Endothelial cell of umbilical vein (primary cell): ENCODE results near the gene GRSF1. TPM values are rescaled to one million over a fixed set of nuclear protein-coding genes. Genes with fewer than 3 reads are reported as not detected.

Source experiments
- BruUV-seq: library from RNA; stranded (reverse); fragments of 400-500 nt; replicated peaks from 2 replicates; lab custom pipeline; 2021; lab: Mats Ljungman, UMichigan
- CTCF ChIA-PET: fragments of 300-600, 350-600 bp; sonication (Branson Sonifier 250); formaldehyde crosslinking; loops from one replicate; lab custom pipeline; 2021; ENCODE audit warnings: antibody characterized with exemption, inconsistent platforms; lab: Charles Lee
- POLR2A ChIA-PET: fragments of 300-600, 350-600 bp; sonication (Branson Sonifier 250); formaldehyde crosslinking; loops from one replicate; lab custom pipeline; 2021; ENCODE audit warnings: antibody characterized with exemption, inconsistent platforms; lab: Charles Lee
- DNase-seq: peaks from one replicate; pipeline ENCODE4 v3.0.0-alpha.2; 2011; ENCODE audit warnings: low read depth, low spot score
- FAIRE-seq: peaks from 2 replicates; lab custom pipeline; 2011; peaks lifted over from hg19 to GRCh38; lab: Jason Lieb, UNC
- H2AFZ ChIP-seq: 2 replicates; pipeline ENCODE4 v1.6.0; 2012; ENCODE audit warnings: low read depth, low read length, control low read depth, inconsistent platforms
- H3K27ac ChIP-seq: 2 replicates; pipeline ENCODE4 v1.5.1; 2011; ENCODE audit warnings: low read depth, mild to moderate bottlenecking, control low read depth, low read length, moderate library complexity; ENCODE audit not compliant: insufficient read depth
- H3K27me3 ChIP-seq, 2 experiments: 2 replicates each; pipeline versions ENCODE4 v1.6.0 to v1.6.1; 2011; ENCODE audit warnings: low read length in 2 of 2, mixed read lengths in 1 of 2; ENCODE audit not compliant: control insufficient read depth in 2 of 2, insufficient read depth in 2 of 2
- H3K36me3 ChIP-seq, 2 experiments: 2 replicates in 1 of 2; 3 replicates in 1 of 2; pipeline ENCODE4 v1.5.1; 2011; ENCODE audit warnings: low read length in 2 of 2, mild to moderate bottlenecking in 1 of 2, moderate library complexity in 1 of 2; ENCODE audit not compliant: control insufficient read depth in 2 of 2, insufficient read depth in 2 of 2; ENCODE audit errors: extremely low read depth in 1 of 2
- H3K4me1 ChIP-seq: 3 replicates; pipeline ENCODE4 v1.5.1; 2011; ENCODE audit warnings: mild to moderate bottlenecking, low read length; ENCODE audit not compliant: control insufficient read depth, insufficient read depth; ENCODE audit errors: extremely low read depth
- H3K4me2 ChIP-seq: 2 replicates; pipeline ENCODE4 v1.6.1; 2011; ENCODE audit warnings: low read length, control low read depth, mixed read lengths; ENCODE audit not compliant: insufficient read depth
- H3K4me3 ChIP-seq, 3 experiments: fragments of 200-600 bp in 1 of 3; sonication (generic), shearing (Covaris generic) in 1 of 3; replicated peaks in 1 of 3; 2 replicates each; pipeline ENCODE4 v1.5.1; 2011 to 2016; ENCODE audit warnings: control low read depth in 3 of 3, low read length in 3 of 3, mild to moderate bottlenecking in 2 of 3, inconsistent platforms in 1 of 3, low read depth in 1 of 3, moderate library complexity in 1 of 3; ENCODE audit not compliant: insufficient read depth in 1 of 3
- H3K79me2 ChIP-seq: 2 replicates; pipeline ENCODE4 v1.6.0; 2012; ENCODE audit warnings: low read length, inconsistent platforms; ENCODE audit not compliant: control insufficient read depth, insufficient read depth
- H3K9ac ChIP-seq: replicated peaks from 2 replicates; pipeline ENCODE3; 2011; ENCODE audit warnings: low read length, control low read depth; ENCODE audit not compliant: insufficient read depth; ENCODE audit errors: extremely low read depth
- H3K9me1 ChIP-seq: replicated peaks from 3 replicates; pipeline ENCODE4 v1.6.0; 2011; ENCODE audit warnings: mild to moderate bottlenecking, low read length; ENCODE audit not compliant: control insufficient read depth, insufficient read depth; ENCODE audit errors: extremely low read depth
- H3K9me3 ChIP-seq: replicated peaks from 2 replicates; pipeline ENCODE4 v1.5.1; 2012; ENCODE audit warnings: low read length, inconsistent platforms; ENCODE audit not compliant: control insufficient read depth, insufficient read depth
- H4K20me1 ChIP-seq: replicated peaks from 2 replicates; pipeline ENCODE3; 2011; ENCODE audit warnings: mild to moderate bottlenecking, low read length; ENCODE audit not compliant: control insufficient read depth, insufficient read depth; ENCODE audit errors: extremely low read depth
- EZH2 ChIP-seq: IDR thresholded peaks from 2 replicates; pipeline ENCODE4 v1.6.1; 2012; ENCODE audit warnings: borderline replicate concordance, low read depth, mild to moderate bottlenecking, moderate library complexity, low read length, inconsistent platforms; ENCODE audit not compliant: severe bottlenecking
- FOS ChIP-seq: IDR thresholded peaks from 2 replicates; pipeline ENCODE4 v1.6.1; 2011; ENCODE audit warnings: mild to moderate bottlenecking, low read length, moderate library complexity, borderline replicate concordance; ENCODE audit not compliant: insufficient read depth
- GATA2 ChIP-seq: IDR thresholded peaks from 2 replicates; pipeline ENCODE4 v1.7.0; 2011; ENCODE audit warnings: low read depth, mild to moderate bottlenecking, moderate library complexity, mixed read lengths, low read length; ENCODE audit not compliant: insufficient read length, insufficient read depth
- JUN ChIP-seq: IDR thresholded peaks from 2 replicates; pipeline ENCODE4 v1.6.1; 2011; ENCODE audit warnings: borderline replicate concordance, low read depth; ENCODE audit not compliant: insufficient read length, insufficient read depth
- MYC ChIP-seq: IDR thresholded peaks from one replicate; pipeline ENCODE4 v1.6.1; 2011; ENCODE audit warnings: mild to moderate bottlenecking, low read depth, low read length
- POLR2AphosphoS5 ChIP-seq: IDR thresholded peaks from 2 replicates; pipeline ENCODE4 v1.6.1; 2012; ENCODE audit warnings: low read depth, mild to moderate bottlenecking, control low read depth, low read length, moderate library complexity; ENCODE audit not compliant: insufficient read depth
- dilution Hi-C: fragments of 300-500 bp; cut with MboI; formaldehyde crosslinking; loops from one replicate; pipeline ENCODE4 v1.15.0; 2019; ENCODE audit warnings: low sequenced_read_pairs; ENCODE audit not compliant: extremely low pct_ligation_motif_present
- intact Hi-C: fragments of 100-400 bp; cut with micrococcal nuclease; formaldehyde crosslinking; loops from one replicate; pipeline ENCODE4 v1.10.0; 2022
- polyA plus RNA-seq, 4 experiments: library from polyadenylated mRNA; depleted of rRNA in 3 of 4; stranded (reverse) in 3 of 4; unstranded in 1 of 4; fragments of >200 nt; gene quantifications; 2 replicates each; pipeline versions ENCODE4 v1.2.1 to v1.2.3, GENCODE V29; 2011 to 2012; ENCODE audit warnings: missing spikeins in 1 of 4
- total RNA-seq: library from RNA; stranded (reverse); gene quantifications from 2 replicates; pipeline ENCODE4 v1.2.3, GENCODE V29; 2021
- TF ChIP-seq, protein P1 (sequence below): IDR thresholded peaks from 2 replicates; pipeline ENCODE4 v1.6.1; 2011; ENCODE audit not compliant: insufficient read depth, insufficient read length
- TF ChIP-seq, protein P2 (sequence below), 2 donors: IDR thresholded peaks; 1 replicate in 1 of 2; 2 replicates in 1 of 2; pipeline ENCODE4 v1.5.1; 2011; ENCODE audit warnings: low read length in 2 of 2, mild to moderate bottlenecking in 2 of 2, moderate library complexity in 2 of 2, control low read depth in 1 of 2, inconsistent platforms in 1 of 2, low read depth in 1 of 2; ENCODE audit not compliant: insufficient read depth in 1 of 2; ENCODE audit errors: extremely low read depth in 1 of 2

Gene GRSF1
- total and polyA plus RNA-seq, 2 donors (not counting 3 experiments of a cell fraction or from before 2014, with no cell fraction given) = 29.1 to 70.7 TPM

DNA sequence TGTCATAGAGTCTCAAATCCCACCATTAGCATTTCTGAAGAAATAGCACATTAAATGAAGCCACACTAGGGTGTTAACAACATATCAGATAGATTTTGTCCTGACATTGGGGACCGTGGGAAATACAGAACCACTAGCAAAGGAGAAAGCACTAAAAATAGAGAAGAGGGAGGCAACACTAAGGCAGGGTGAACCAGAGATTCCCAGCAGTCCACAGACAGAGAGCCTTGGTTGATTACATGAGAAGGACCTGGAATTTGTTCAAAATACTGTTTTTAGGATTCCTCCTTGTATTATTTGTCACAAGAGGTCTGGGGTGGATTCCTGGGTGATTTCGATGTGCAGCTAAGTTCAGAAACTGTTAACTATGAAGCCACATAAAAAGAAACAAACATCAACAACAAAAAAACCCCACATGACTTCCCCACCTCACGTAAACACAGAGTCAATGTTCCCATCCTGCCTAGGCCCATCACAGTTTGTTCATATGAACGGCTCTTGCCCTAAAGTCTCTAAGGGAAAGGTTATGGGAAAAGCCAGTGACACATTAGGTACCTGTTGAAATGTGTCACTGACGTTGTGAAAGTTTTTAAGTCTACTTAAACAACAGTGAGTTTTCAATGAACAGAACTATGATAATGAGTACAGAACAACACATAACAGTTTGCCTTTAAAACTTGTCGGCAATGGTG is 23.6 kb upstream of the GRSF1 start:
- H3K27me3 ChIP-seq = no peaks in the 10 kb centered on the region
- intact Hi-C loops (no loop called here), dilution Hi-C loops (no loop called here)
- no peak overlapping the region for H3K9ac ChIP-seq
- H3K9me1 ChIP-seq = no peaks in the 10 kb centered on the region
- no TSS peak for BruUV-seq
- no peaks in the 10 kb centered on the region for H3K4me1 ChIP-seq
- CTCF ChIA-PET = no interaction called here
- H3K4me2 ChIP-seq = no peak overlapping the region
- no peak overlapping the region for H2AFZ ChIP-seq
- no peaks in the 10 kb centered on the region for H3K79me2 ChIP-seq
- no peaks in the 10 kb centered on the region for H3K36me3 ChIP-seq
- POLR2A ChIA-PET = no interaction called here
- TF ChIP-seq GATA2 = no peak
- TF ChIP-seq MYC = no peak
- TF ChIP-seq, protein P1, sequence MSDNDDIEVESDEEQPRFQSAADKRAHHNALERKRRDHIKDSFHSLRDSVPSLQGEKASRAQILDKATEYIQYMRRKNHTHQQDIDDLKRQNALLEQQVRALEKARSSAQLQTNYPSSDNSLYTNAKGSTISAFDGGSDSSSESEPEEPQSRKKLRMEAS = no peak
- TF ChIP-seq EZH2 = no peak
- no peak for TF ChIP-seq JUN
- no peak for TF ChIP-seq FOS
- no peak for TF ChIP-seq POLR2AphosphoS5
- TF ChIP-seq, protein P2, sequence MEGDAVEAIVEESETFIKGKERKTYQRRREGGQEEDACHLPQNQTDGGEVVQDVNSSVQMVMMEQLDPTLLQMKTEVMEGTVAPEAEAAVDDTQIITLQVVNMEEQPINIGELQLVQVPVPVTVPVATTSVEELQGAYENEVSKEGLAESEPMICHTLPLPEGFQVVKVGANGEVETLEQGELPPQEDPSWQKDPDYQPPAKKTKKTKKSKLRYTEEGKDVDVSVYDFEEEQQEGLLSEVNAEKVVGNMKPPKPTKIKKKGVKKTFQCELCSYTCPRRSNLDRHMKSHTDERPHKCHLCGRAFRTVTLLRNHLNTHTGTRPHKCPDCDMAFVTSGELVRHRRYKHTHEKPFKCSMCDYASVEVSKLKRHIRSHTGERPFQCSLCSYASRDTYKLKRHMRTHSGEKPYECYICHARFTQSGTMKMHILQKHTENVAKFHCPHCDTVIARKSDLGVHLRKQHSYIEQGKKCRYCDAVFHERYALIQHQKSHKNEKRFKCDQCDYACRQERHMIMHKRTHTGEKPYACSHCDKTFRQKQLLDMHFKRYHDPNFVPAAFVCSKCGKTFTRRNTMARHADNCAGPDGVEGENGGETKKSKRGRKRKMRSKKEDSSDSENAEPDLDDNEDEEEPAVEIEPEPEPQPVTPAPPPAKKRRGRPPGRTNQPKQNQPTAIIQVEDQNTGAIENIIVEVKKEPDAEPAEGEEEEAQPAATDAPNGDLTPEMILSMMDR (IDR thresholded peaks at IDR 0.05; ENCODE audit: extremely low read depth in 1 of 2, insufficient read depth in 1 of 2, low read depth in 1 of 2, low read length in 2 of 2) = no peak
- DNase-seq (no peak), FAIRE-seq (no peak)
- no peaks in the 10 kb centered on the region for H4K20me1 ChIP-seq
- no peak overlapping the region for H3K27ac ChIP-seq
- H3K4me3 ChIP-seq = no peak overlapping the region
- H3K9me3 ChIP-seq = no peaks in the 10 kb centered on the region
